Activated CD4-positive, alpha-beta T cell treated with anti-CD3 and anti-CD28 coated beads, Interleukin-2, amount 50 U/mL, for 24 hours (primary cell): ENCODE measurements around the gene SETD6.
"Not testable (repeated sequence)": the region's sequence is repeated elsewhere in the genome, so short reads cannot be mapped to it uniquely, and the experiment has no call there.

Experiments used
- DNase-seq, 2 donors: peaks; one replicate each; pipeline ENCODE4 v3.0.0-alpha.2; 2020; ENCODE audit warnings: low read depth in 1 of 2, low spot score in 1 of 2

The SETD6 gene

DNA sequence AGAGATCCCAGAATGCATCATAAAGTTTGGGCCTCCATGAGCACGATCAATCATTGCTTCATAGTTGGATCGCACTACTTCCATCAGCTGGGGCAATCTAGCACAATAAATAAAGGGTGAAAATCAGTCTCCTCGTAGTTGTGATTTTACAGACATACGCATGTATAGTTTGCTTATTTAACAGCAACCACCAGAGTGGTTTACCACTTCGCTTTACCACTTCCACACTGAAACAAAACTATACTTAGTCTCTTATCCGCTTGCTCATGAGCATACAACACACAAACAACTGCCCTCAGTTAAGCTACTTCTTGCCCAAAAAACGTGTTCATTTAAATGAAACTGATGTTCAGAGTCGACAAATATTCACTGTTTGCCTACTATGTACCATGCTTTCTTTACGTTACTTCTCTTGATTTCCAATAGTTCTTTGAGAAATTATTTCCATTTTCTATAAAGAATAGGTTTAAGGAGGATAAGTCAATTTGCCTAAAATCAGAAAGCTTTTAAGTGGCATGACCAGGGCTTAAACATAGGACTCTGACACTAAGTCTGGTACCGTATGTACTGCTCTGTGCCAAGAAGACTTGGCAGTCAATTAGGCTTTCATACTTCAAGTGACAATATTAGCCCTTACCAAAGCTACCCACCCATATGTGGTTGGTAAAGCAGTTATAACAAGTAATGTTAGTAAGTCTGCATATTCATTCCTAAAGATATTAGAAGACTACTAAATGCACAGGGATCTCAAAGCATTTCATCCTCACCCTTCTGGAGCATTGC lies 22.0 kb downstream of the SETD6 start:
- no peak for DNase-seq

GRCh38 chr16:58541711-58542110 lies 26.4 kb downstream of the SETD6 start:
- DNase-seq, result no peak

- DNase-seq, result no peak
Measured at GRCh38 chr16:58542291-58542690, 27.0 kb downstream of the SETD6 start.

DNA sequence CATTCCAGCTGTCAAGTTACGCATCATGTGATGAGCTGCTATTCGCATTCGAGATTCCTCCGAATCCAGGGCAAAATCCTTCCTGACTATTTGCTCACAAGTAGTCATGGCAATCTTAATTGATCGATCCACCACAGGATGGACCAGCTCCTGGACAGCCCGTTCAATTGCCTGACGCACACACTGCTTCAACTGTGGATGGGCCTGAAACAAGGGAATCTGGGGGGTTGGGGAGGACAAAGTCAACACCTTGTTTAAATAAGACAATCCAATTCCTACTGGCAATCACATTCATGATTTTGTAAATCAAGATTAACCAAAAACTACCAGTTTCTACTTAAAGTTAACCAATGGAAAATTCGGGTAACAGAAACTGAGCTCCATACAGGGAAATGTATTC lies 28.4 kb downstream of the SETD6 start:
- no peak for DNase-seq

DNA sequence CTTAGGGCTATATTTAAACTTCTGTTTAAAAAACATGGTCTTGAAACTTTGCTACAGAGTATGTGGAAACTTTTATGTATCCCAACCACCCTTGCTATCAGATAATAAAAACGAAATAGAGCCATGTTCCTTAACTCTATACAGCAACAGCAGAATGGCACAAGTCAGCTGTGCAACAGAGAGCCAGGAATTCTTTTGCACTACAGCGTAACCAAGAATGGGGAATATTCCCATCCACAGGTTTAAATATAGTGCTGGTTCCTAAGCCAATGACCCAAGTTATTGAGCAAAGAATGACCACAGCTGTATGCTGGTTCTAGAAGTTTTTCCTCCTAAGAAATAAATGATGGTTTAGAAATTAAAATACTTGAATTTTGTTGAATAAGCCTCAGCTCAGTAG lies 33.1 kb downstream of the SETD6 start:
- DNase-seq, result no peak

DNA sequence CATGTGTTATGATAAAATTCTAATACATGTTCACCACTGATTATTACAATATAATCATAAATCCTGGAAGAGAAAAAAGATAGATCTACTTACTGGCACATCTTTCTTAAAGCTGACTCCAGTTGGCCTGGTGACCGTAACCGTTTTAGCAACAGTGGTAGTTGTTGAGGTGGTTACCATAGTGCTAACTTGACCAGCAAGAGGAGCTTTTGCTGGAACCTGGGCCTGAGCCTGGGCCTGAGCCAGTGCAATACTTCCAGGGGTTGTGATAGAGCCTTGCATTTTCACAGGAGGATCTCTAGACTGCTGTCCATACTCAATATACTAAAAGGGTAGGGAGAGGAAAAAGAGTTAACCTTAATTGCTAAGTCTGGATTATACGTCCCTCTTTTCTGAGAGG lies 36.2 kb downstream of the SETD6 start:
- DNase-seq, result no peak

DNA sequence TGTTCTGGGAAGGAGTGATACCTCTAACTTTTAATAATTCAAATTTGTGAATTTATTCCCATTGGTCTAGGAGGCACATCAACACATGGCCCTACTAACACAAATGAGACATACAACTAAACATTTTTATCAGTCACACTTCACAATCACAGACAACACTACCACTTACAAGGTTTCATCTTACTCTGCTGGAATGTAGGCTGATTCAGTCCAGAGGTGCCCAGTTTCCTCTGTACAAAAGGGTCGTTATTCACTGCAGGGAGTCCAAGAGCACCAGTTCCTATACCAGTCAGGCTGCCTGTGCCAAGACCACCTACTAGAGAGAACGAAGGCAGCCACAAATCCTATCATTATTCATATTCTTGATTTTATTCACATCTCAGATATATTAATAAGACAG lies 41.4 kb downstream of the SETD6 start:
- DNase-seq, result no peak

DNA sequence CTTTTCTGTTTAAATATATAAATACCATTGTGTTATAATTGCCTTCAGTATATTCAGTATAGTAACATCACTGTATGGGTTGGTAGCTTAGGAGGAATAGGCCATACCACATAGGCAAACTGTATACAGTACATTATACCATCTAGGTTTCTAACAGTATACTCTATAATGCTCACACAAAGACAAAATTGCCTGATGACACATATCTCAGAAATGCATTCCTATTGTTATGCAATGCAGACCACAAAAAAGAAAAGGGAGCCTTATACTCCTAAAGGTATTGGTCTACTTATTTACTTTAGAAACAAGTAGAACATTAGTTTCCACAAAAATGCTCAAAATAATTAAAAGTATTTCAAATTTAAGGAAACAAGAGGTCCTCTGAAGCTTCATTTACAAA lies 47.9 kb downstream of the SETD6 start:
- no peak for DNase-seq

- DNase-seq, result no peak
Measured at GRCh38 chr16:58563775-58564174, 48.5 kb downstream of the SETD6 start.

GRCh38 chr16:58565697-58566096 lies 50.4 kb downstream of the SETD6 start:
- not testable (repeated sequence) for DNase-seq
